Type B pancreatic cell (in vitro differentiated cells): Measurements from ENCODE around the gene NPC1L1. TPM values are rescaled to one million over a fixed set of nuclear protein-coding genes. Genes with fewer than 3 reads are reported as not detected.

Experiments used
- DNase-seq: peaks from one replicate; pipeline ENCODE4 v3.0.0; 2021; ENCODE audit warnings: mixed read lengths; ENCODE audit not compliant: unreplicated experiment; ENCODE audit errors: extremely low spot score
- H3K27ac Mint-ChIP-seq: 2 replicates; pipeline ENCODE4 v1.8.0; 2021; ENCODE audit warnings: mild to moderate bottlenecking, mixed read lengths
- H3K27me3 Mint-ChIP-seq: 2 replicates; pipeline ENCODE4 v1.8.0; 2021; ENCODE audit warnings: mixed read lengths
- H3K36me3 Mint-ChIP-seq: 2 replicates; pipeline ENCODE4 v1.8.0; 2021; ENCODE audit warnings: mixed read lengths
- H3K4me1 Mint-ChIP-seq: one replicate; pipeline ENCODE4 v1.8.0; 2021; ENCODE audit warnings: mixed read lengths; ENCODE audit not compliant: unreplicated experiment
- H3K4me3 Mint-ChIP-seq: 2 replicates; pipeline ENCODE4 v1.8.0; 2021; ENCODE audit warnings: mild to moderate bottlenecking, mixed read lengths
- H3K9me3 Mint-ChIP-seq: 2 replicates; pipeline ENCODE4 v1.8.0; 2021; ENCODE audit warnings: mixed read lengths
- total RNA-seq: library from RNA; stranded (reverse); gene quantifications from 2 replicates; pipeline ENCODE4 v1.2.1, GENCODE V29; 2021; ENCODE audit warnings: low replicate concordance
- TF ChIP-seq, protein P1 (sequence below): fragments of 200-600 bp; sonication (generic); conservative IDR thresholded peaks from 2 replicates; pipeline ENCODE4 v1.5.0; 2021; ENCODE audit warnings: antibody characterized with exemption, mild to moderate bottlenecking

The NPC1L1 gene
- total RNA-seq, 1 donor from 2014 or later: 8.8 TPM

GRCh38 chr7:44539669-44540506, 1.2 kb downstream of the NPC1L1 start:
- TF ChIP-seq, protein P1, sequence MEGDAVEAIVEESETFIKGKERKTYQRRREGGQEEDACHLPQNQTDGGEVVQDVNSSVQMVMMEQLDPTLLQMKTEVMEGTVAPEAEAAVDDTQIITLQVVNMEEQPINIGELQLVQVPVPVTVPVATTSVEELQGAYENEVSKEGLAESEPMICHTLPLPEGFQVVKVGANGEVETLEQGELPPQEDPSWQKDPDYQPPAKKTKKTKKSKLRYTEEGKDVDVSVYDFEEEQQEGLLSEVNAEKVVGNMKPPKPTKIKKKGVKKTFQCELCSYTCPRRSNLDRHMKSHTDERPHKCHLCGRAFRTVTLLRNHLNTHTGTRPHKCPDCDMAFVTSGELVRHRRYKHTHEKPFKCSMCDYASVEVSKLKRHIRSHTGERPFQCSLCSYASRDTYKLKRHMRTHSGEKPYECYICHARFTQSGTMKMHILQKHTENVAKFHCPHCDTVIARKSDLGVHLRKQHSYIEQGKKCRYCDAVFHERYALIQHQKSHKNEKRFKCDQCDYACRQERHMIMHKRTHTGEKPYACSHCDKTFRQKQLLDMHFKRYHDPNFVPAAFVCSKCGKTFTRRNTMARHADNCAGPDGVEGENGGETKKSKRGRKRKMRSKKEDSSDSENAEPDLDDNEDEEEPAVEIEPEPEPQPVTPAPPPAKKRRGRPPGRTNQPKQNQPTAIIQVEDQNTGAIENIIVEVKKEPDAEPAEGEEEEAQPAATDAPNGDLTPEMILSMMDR: no peak
- Mint-ChIP-seq H3K36me3 (no peaks in the 10 kb centered on the region), H3K9me3 (peaks cover 4% of the 10 kb centered on the region), H3K27me3 (no peaks in the 10 kb centered on the region), H3K4me3 (no peak overlapping the region), H3K4me1 (peaks cover 8% of the 10 kb centered on the region), H3K27ac (peak overlapping the region; percentile 31)
- no peak for DNase-seq

GRCh38 chr7:44538798-44539668, 2.1 kb downstream of the NPC1L1 start:
- H3K9me3 Mint-ChIP-seq: peaks cover 2% of the 10 kb centered on the region
- no peaks in the 10 kb centered on the region for H3K27me3 Mint-ChIP-seq
- H3K27ac Mint-ChIP-seq: no peak overlapping the region
- TF ChIP-seq, protein P1: no peak
- H3K4me3 Mint-ChIP-seq: no peak overlapping the region
- peaks cover 8% of the 10 kb centered on the region for H3K4me1 Mint-ChIP-seq
- DNase-seq: no peak
- no peaks in the 10 kb centered on the region for H3K36me3 Mint-ChIP-seq

DNA sequence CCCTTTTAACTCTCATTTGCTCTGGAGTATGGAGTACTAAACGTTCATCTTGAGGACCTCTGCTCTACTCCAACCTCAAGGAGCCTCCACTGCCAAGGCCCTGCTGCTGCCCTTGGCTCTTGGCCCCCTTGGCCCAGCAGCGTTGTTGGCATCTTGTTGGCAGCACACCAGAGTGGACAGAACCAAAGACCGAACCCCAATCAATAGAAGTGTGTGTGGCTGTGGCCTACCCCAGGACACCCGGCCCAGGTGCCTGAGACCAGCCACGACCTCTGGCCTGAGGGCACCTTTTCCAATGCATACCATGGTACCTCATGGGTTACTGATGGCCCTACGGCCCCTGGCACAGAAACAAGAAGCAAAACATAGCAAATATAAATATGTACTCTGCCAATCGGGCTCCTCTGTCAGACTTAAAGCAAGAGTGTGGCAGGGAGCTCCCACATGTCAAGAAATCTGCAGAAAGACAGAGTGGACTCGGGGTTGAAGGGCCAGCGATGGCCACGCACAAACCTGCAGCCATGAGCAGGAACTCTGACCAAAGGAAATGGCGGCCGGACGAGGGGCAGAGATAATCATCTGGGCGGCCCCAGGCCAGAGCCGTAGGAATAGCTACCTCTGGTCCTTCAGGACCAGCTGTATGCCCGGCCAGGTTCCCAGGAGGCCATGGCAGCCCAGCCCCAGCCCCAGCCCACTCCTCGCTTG, 2.9 kb downstream of the NPC1L1 start:
- TF ChIP-seq, protein P1: no peak
- peak overlapping the region; percentile 58 for H3K27ac Mint-ChIP-seq
- H3K4me1 Mint-ChIP-seq: peaks cover 8% of the 10 kb centered on the region
- no peaks in the 10 kb centered on the region for H3K9me3 Mint-ChIP-seq
- no peak for DNase-seq
- no peaks in the 10 kb centered on the region for H3K36me3 Mint-ChIP-seq
- no peaks in the 10 kb centered on the region for H3K27me3 Mint-ChIP-seq
- peak overlapping the region; percentile 20 for H3K4me3 Mint-ChIP-seq

DNA sequence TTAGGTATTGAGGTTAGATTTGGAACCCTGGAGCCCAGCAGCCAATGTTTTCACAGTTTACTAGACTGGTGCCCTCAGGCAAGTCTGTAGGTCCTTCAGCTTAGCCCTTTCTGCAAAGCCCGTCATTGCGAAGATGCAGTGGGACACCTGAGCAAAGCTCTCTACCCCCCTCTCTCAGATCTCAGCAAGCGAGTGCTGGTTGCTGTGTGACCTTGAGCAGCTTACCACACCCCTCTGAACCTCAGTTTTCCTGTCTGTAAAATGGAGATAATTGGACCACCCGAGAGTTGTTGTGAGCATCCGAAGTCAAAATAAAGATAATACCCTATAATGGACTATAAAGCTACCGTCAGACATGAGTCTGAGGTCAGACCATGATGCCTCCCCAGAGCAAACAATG, 3.7 kb downstream of the NPC1L1 start:
- Mint-ChIP-seq H3K9me3 (no peaks in the 10 kb centered on the region), H3K27ac (peak overlapping the region; percentile 58), H3K4me3 (no peak overlapping the region)

GRCh38 chr7:44536090-44536489, 5.0 kb downstream of the NPC1L1 start:
- peaks cover 4% of the 10 kb centered on the region for H3K4me1 Mint-ChIP-seq
- no peak overlapping the region for H3K4me3 Mint-ChIP-seq
- TF ChIP-seq, protein P1: no peak
- H3K9me3 Mint-ChIP-seq: no peaks in the 10 kb centered on the region
- H3K27ac Mint-ChIP-seq: no peak overlapping the region
- no peaks in the 10 kb centered on the region for H3K36me3 Mint-ChIP-seq
- no peaks in the 10 kb centered on the region for H3K27me3 Mint-ChIP-seq
- no peak for DNase-seq

More for the DNA sequence above, 3.7 kb downstream of the NPC1L1 start:
- DNase-seq: no peak
- peaks cover 4% of the 10 kb centered on the region for H3K4me1 Mint-ChIP-seq
- H3K27me3 Mint-ChIP-seq: no peaks in the 10 kb centered on the region
- TF ChIP-seq, protein P1: no peak
- H3K36me3 Mint-ChIP-seq: no peaks in the 10 kb centered on the region
